PC-9 (cell line): Measurements from ENCODE around the gene NUBP2. TPM values are rescaled to one million over a fixed set of nuclear protein-coding genes. Genes with fewer than 3 reads are reported as not detected.

Source experiments
- BruUV-seq: library from RNA; stranded (reverse); fragments of 400-500 nt; replicated peaks from 2 replicates; lab custom pipeline; 2021; lab: Mats Ljungman, UMichigan
- CTCF ChIA-PET: fragments of 300-600 bp; sonication (Branson Sonifier 250); formaldehyde crosslinking; loops from one replicate; lab custom pipeline; 2022; ENCODE audit warnings: antibody characterized with exemption; lab: Charles Lee
- POLR2A ChIA-PET: fragments of 300-600 bp; sonication (Branson Sonifier 250); formaldehyde crosslinking; loops from one replicate; lab custom pipeline; 2022; ENCODE audit warnings: antibody characterized with exemption; ENCODE audit not compliant: unreplicated experiment; lab: Charles Lee
- DNase-seq, 2 experiments: peaks; one replicate each; pipeline versions ENCODE4 v3.0.0 to v3.0.0-alpha.2; 2015 to 2022; ENCODE audit warnings: mixed read lengths in 1 of 2
- H2AFZ ChIP-seq: fragments of 200-600 bp; sonication (generic); 2 replicates; pipeline ENCODE4 v1.8.1; 2017; ENCODE audit warnings: antibody characterized with exemption
- H3F3A ChIP-seq: fragments of 200-600 bp; sonication (generic); 2 replicates; pipeline ENCODE4 v1.8.1; 2017; ENCODE audit warnings: antibody characterized with exemption, mild to moderate bottlenecking, low read depth; ENCODE audit not compliant: insufficient read depth
- H3K27ac ChIP-seq: fragments of 200-600 bp; sonication (generic); 2 replicates; pipeline ENCODE4 v1.6.1; 2016; ENCODE audit warnings: mixed run types
- H3K27me3 ChIP-seq: fragments of 200-600 bp; sonication (generic); 2 replicates; pipeline ENCODE4 v1.6.1; 2016; ENCODE audit warnings: low read depth, mixed run types; ENCODE audit not compliant: insufficient read depth
- H3K36me3 ChIP-seq: fragments of 200-600 bp; sonication (generic); 2 replicates; pipeline ENCODE4 v1.6.1; 2016; ENCODE audit warnings: low read depth, mixed run types
- H3K4me1 ChIP-seq: fragments of 200-600 bp; sonication (generic); replicated peaks from 2 replicates; pipeline ENCODE4 v1.6.1; 2016; ENCODE audit warnings: mixed run types; ENCODE audit not compliant: insufficient read depth
- H3K4me2 ChIP-seq: fragments of 200-600 bp; sonication (generic); 2 replicates; pipeline ENCODE4 v1.6.1; 2017; ENCODE audit warnings: mixed run types
- H3K4me3 ChIP-seq: fragments of 200-600 bp; sonication (generic); 2 replicates; pipeline ENCODE4 v1.6.1; 2016; ENCODE audit warnings: mixed run types
- H3K79me2 ChIP-seq: fragments of 200-600 bp; sonication (generic); 2 replicates; pipeline ENCODE4 v1.6.1; 2017; ENCODE audit warnings: low read depth, mixed run types
- H3K9me2 ChIP-seq: fragments of 200-600 bp; sonication (generic); 2 replicates; pipeline ENCODE4 v1.8.1; 2017; ENCODE audit warnings: mild to moderate bottlenecking; ENCODE audit not compliant: insufficient read depth
- H3K9me3 ChIP-seq: fragments of 200-600 bp; sonication (generic); 2 replicates; pipeline ENCODE4 v1.8.1; 2016; ENCODE audit warnings: low read depth; ENCODE audit not compliant: insufficient read depth
- H4K20me1 ChIP-seq: fragments of 200-600 bp; sonication (generic); 2 replicates; pipeline ENCODE4 v1.8.1; 2017; ENCODE audit not compliant: insufficient read depth
- EZH2 ChIP-seq: fragments of 200-600 bp; sonication (generic); IDR thresholded peaks from 2 replicates; pipeline ENCODE4 v1.8.0; 2017; ENCODE audit warnings: antibody characterized with exemption, low read depth
- intact Hi-C: fragments of 100-400 bp; cut with micrococcal nuclease; formaldehyde crosslinking; loops from one replicate; pipeline ENCODE4 v1.10.0; 2022; ENCODE audit not compliant: unreplicated experiment
- total RNA-seq: library from RNA; stranded (reverse); gene quantifications from 2 replicates; pipeline ENCODE4 v1.2.3, GENCODE V29; 2021
- TF ChIP-seq, protein P1 (sequence below): fragments of 200-600 bp; sonication (generic); conservative IDR thresholded peaks from 2 replicates; pipeline ENCODE4 v1.6.1; 2017; ENCODE audit warnings: mixed run types, antibody characterized with exemption, mild to moderate bottlenecking, moderate library complexity

NUBP2 gene
- total RNA-seq, 1 experiment from 2014 or later = 80.0 TPM

GRCh38 chr16:1800701-1801100, 17.9 kb downstream of the NUBP2 start:
- no peaks in the 10 kb centered on the region for H3K27me3 ChIP-seq
- no peak overlapping the region for H3K27ac ChIP-seq
- CTCF ChIA-PET = no interaction called here
- no TSS peak for BruUV-seq
- DNase-seq = no peak
- no peaks in the 10 kb centered on the region for H3K79me2 ChIP-seq
- POLR2A ChIA-PET = no interaction called here
- TF ChIP-seq EZH2 = no peak
- TF ChIP-seq, protein P1, sequence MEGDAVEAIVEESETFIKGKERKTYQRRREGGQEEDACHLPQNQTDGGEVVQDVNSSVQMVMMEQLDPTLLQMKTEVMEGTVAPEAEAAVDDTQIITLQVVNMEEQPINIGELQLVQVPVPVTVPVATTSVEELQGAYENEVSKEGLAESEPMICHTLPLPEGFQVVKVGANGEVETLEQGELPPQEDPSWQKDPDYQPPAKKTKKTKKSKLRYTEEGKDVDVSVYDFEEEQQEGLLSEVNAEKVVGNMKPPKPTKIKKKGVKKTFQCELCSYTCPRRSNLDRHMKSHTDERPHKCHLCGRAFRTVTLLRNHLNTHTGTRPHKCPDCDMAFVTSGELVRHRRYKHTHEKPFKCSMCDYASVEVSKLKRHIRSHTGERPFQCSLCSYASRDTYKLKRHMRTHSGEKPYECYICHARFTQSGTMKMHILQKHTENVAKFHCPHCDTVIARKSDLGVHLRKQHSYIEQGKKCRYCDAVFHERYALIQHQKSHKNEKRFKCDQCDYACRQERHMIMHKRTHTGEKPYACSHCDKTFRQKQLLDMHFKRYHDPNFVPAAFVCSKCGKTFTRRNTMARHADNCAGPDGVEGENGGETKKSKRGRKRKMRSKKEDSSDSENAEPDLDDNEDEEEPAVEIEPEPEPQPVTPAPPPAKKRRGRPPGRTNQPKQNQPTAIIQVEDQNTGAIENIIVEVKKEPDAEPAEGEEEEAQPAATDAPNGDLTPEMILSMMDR = no peak
- no peaks in the 10 kb centered on the region for H3K4me1 ChIP-seq
- intact Hi-C loops = no loop called here
- H2AFZ ChIP-seq = no peak overlapping the region
- H3K36me3 ChIP-seq = no peaks in the 10 kb centered on the region
- H4K20me1 ChIP-seq = no peaks in the 10 kb centered on the region
- no peak overlapping the region for H3K4me2 ChIP-seq
- peaks cover 5% of the 10 kb centered on the region; the same call in 1 of the 2 replicates for H3K9me3 ChIP-seq
- H3K9me2 ChIP-seq = no peaks in the 10 kb centered on the region
- H3K4me3 ChIP-seq = no peak overlapping the region
- H3F3A ChIP-seq = no peaks in the 10 kb centered on the region; the same call in 1 of the 2 replicates

DNA sequence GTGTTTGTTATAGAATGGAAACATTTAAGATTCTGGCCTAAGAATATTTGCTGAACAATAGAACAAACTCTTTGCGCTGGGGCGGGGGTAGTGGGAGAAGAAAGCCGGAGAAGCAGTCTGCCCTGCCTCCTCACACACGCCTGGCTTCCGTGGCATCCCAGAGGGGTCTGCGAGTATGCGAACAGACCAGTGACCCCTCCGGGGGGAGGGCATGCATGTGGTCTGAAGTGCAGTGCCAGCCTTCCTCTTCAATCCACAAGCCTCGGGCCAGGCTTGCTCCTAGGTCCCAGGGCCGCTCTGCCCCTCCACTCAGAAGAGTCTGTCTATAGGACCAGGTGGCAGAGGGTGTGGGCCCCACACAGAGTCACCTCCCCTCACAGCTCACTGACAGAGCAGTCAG, 24.9 kb downstream of the NUBP2 start:
- Histone ChIP-seq H3K27ac (no peak overlapping the region), H3K4me2 (no peak overlapping the region), H3K9me2 (no peaks in the 10 kb centered on the region), H3K79me2 (no peaks in the 10 kb centered on the region), H3F3A (no peaks in the 10 kb centered on the region; the same call in 1 of the 2 replicates), H3K36me3 (no peaks in the 10 kb centered on the region), H3K4me1 (no peaks in the 10 kb centered on the region), H3K27me3 (no peaks in the 10 kb centered on the region), H3K4me3 (no peak overlapping the region), H4K20me1 (no peaks in the 10 kb centered on the region), H3K9me3 (no peaks in the 10 kb centered on the region), H2AFZ (no peak overlapping the region)
- intact Hi-C loops = no loop called here
- POLR2A ChIA-PET = no interaction called here
- TF ChIP-seq EZH2 = no peak
- TF ChIP-seq, protein P1 = no peak
- DNase-seq = no peak
- no TSS peak for BruUV-seq
- CTCF ChIA-PET = no interaction called here

- CTCF ChIA-PET = no interaction called here
- no peak overlapping the region for H3K4me2 ChIP-seq
- H3K36me3 ChIP-seq = no peaks in the 10 kb centered on the region
- no peak overlapping the region for H3K4me3 ChIP-seq
- peaks cover 2% of the 10 kb centered on the region; the same call in 1 of the 2 replicates for H3F3A ChIP-seq
- no peaks in the 10 kb centered on the region for H3K79me2 ChIP-seq
- no peak overlapping the region for H3K27ac ChIP-seq
- H4K20me1 ChIP-seq = no peaks in the 10 kb centered on the region
- no peaks in the 10 kb centered on the region for H3K27me3 ChIP-seq
- no peaks in the 10 kb centered on the region for H3K4me1 ChIP-seq
- DNase-seq = no peak
- no TSS peak for BruUV-seq
- POLR2A ChIA-PET = no interaction called here
- intact Hi-C loops = no loop called here
- no peaks in the 10 kb centered on the region for H3K9me3 ChIP-seq
- TF ChIP-seq, protein P1 = no peak
- no peak for TF ChIP-seq EZH2
- H3K9me2 ChIP-seq = no peaks in the 10 kb centered on the region
- H2AFZ ChIP-seq = no peak overlapping the region
Observed at GRCh38 chr16:1808691-1809090, 25.9 kb downstream of the NUBP2 start.
